K562 treated with DMSO at 1 percent for 24 hours (cell line): ENCODE data around the gene SEMA3C. TPM values are rescaled to one million over a fixed set of nuclear protein-coding genes. Genes with fewer than 3 reads are reported as not detected.

Experiments
- total RNA-seq: library from RNA; unstranded; fragments of 300-600 nt; gene quantifications from 2 replicates; pipeline ENCODE4 v1.2.3, GENCODE V29; 2022; ENCODE audit warnings: low read depth; ENCODE audit not compliant: insufficient read depth

Gene SEMA3C
- not detected in 2 replicates for total RNA-seq

DNA sequence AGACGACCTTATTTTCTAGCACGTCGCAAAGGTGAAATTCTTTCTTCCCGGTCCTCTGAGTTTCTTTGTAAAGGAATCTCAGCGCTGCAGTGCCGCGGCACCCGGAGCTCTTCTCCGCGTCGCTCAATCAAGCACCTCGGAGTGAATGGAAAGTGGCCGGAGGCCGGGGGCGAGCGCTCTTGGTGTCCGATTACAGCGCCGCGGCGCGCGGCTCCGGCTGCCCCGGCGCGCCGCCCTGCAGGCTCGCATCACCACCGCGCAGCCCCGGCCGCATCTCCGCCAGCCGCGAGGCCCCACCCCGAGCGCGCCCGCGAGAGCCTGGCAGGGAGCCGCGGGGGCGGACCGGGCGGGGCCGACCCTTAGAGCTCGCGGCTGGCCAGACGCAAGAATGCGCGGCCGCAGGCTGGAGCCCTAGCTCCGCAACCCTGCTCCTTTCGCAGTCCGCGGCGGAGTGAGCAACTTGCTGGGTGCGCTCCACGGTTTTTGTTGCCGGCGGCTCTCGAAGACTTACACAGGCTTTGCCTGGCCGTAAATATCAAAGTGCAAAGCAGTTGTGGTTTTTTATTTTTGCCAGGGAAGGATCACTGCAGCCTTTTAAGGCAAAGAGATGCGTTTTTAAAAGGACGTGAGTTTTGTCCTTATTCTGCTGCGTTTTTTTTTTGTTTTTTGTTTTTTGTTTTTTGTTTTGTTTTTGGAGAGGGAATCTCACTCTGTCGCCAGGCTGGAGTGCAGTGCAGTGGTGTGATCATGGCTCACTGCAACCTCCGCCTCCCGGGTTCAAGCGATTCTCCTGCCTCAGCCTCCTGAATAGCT is at the start of gene SEMA3C:
SEMA3C (minus strand) TSS at position 143 of the 813 bp plus-strand sequence. CDS start 2,270 bp downstream, outside the sequence.

